ENCODE measurements around the gene HOXD4. TPM values are rescaled to one million over a fixed set of nuclear protein-coding genes. Genes with fewer than 3 reads are reported as not detected.

Gene HOXD4
- total RNA-seq, 1 experiment from 2014 or later = not detected

DNA sequence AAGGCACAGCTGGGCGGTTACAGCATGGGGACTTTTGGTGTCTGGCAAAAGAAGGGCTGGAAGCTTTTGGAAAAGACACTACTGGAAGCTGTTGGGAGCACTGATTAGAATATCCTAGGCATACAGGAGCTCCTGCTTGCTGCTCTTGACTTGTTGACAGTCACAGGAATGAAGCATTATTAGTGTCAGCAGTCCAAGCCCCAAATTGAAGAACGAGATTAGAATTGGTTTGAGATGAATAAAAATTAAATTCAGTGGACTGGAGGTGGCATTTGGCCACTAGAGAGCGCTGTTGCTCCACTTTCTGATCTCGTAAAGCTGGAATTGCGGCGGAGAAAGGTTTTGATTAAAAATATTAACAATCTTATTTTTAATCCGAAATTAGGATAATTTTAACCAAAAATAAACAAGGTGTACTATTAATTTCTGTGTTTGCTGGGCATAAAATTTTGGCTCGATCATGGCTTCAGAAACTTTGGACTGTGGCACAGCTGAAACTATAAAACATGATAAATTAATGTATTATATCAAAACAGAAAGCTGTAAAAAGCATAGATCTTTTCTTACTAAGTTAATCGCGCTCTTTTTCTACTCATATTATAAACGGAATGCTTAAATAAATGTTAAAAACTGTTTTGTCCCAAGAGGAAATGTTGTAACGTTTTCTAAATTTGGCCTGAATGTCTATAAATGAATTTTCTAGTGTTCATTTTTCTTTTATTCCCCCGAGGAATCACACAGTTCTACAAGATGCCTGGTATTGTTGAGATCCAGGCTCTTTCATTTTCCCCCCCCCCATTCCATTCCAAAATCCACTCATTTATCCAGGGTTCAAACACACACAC lies 24.2 kb upstream of the HOXD4 start:
- peak; percentile 37 for DNase-seq (ENCODE audit: low read depth)

DNA sequence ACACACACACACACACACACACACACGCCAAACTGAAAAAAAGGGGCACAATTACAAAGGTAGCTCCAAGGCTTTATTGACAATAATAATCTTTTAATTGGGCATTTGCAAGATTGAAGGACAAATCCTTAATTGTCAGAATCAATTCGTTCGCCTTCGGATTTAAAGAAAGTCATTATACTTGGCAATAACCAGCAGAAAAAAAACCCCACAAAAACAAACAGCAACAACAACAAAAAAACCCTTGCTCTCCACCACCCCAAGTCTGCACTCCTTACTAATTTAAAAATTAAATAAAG lies 23.6 kb upstream of the HOXD4 start:
- DNase-seq (ENCODE audit: low read depth) = no peak

DNA sequence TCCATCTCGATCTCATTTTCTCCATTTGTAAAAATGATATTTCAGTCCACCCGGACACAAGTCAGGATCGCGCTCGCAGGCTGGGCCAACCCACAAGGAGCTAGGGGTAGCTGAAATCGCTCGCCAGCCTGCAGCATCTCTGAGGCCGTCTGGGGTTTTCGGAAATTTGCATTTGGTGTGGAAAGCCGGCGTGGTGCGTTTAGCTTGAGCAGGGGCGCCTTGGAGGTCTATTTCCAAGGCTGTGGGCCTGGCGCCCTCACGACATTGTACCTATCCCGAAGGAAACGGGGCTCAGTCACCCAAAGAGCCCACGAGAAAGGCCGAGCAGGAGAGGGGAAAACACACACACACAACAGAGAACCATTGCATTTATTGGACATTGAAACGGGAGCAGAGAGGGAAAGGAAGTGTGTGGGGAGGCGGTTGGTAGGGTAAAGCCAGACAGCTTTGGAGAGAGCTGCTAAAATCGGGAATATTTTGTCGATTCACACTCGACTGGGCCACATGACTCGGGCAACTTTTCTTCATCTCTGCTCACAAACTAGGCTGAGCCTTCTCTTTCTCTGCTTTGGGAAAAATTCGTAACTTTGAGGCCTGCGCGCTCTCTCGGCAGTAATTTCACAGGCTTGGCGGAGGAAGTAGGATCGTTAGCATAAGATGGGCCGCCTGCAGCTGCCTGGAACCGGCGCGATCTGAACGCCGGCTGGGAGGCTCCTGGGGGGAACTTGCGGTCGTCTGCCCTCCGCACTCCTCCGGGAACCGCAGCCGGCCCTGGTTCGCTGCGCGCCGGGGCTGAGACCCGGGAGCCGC lies 23.0 kb upstream of the HOXD4 start:
- DNase-seq (ENCODE audit: low read depth) = no peak

DNA sequence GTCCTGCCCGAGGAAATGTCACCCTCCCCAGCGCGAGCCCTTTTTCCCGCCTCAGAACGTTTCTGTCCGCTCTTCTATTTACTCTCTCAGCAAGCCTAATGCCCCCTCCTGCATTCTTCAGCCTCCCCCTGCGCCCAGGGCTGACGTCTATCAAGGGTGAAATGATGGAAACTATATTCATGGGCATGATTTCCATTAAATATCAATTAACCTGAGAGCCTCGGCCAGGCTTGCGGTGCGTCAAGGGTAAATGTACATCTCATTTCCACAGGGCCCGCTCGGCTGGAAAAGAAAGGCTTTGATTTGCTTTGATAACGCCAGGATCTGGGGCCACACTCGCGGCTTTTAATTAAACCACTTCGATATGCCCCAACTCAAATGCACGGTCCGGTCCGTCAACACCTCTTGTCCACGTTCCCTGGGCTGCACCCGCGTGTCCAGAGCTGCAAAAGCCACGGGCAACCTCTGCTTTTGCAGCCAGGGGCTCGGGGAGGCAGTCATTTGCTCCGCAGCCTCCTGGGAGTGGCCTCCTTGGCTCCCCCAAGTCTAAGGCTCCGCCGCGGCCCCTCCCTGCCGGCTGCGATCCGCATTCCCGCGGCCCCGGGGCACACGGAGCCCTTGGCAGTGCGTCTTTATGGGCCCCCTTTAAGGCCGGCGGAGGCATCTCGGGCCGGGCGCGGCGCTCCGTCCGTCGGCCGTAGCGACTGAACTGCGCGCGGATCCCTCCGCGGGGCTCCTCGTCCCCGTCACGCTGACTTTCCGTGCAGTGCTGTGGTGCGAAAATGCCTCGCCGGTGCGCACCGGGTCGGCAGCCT lies 22.2 kb upstream of the HOXD4 start, which contains the start of gene HOXD8:
Gene HOXD8, plus strand, starts transcription at position 724 of the 815 bp plus-strand sequence. CDS start 662 bp downstream, outside the sequence.
- DNase-seq (ENCODE audit: low read depth) = peak; percentile 61

DNA sequence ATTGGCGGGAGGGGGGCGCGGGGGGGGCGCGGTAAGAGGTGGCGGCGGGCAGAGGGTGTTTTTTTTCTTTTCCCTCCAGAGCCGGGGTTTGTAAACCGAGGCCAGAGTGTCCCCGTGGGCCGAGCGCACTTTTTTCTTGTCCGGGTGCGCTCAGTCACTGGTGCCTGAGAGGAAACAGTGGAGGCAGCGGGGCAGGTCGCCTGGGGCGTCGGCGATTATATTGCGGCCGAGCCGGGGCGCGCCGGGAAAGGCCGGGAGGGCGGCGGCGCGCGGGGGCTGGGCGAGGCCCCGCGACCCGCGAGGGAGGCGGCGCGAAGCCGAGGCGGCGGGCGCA lies 21.6 kb upstream of the HOXD4 start:
- no peak for DNase-seq (ENCODE audit: low read depth)

DNA sequence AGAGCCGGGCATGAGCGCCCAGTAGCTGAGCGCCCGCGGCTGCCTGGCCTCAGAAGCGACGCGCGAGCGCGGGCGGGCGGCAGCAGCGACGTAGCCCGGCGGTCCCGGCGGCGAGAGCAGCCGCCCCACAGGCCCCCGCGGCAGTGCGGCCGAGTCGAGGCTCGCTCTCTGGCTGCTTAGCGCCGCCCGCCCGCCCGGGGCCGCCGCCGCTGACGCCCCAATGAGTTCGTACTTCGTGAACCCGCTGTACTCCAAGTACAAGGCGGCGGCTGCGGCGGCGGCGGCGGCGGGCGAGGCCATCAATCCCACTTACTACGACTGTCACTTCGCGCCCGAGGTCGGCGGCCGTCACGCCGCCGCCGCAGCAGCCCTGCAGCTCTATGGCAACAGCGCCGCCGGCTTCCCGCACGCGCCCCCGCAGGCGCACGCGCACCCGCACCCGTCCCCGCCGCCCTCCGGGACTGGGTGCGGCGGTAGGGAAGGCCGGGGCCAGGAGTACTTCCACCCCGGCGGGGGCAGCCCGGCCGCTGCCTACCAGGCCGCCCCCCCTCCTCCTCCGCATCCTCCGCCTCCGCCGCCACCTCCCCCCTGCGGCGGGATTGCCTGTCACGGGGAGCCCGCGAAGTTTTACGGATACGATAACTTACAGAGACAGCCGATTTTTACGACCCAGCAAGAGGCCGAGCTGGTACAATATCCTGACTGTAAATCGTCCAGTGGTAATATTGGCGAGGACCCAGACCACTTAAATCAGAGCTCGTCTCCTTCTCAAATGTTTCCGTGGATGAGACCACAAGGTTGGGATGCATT lies 21.0 kb upstream of the HOXD4 start:
- peak; percentile 42 for DNase-seq (ENCODE audit: low read depth)

DNA sequence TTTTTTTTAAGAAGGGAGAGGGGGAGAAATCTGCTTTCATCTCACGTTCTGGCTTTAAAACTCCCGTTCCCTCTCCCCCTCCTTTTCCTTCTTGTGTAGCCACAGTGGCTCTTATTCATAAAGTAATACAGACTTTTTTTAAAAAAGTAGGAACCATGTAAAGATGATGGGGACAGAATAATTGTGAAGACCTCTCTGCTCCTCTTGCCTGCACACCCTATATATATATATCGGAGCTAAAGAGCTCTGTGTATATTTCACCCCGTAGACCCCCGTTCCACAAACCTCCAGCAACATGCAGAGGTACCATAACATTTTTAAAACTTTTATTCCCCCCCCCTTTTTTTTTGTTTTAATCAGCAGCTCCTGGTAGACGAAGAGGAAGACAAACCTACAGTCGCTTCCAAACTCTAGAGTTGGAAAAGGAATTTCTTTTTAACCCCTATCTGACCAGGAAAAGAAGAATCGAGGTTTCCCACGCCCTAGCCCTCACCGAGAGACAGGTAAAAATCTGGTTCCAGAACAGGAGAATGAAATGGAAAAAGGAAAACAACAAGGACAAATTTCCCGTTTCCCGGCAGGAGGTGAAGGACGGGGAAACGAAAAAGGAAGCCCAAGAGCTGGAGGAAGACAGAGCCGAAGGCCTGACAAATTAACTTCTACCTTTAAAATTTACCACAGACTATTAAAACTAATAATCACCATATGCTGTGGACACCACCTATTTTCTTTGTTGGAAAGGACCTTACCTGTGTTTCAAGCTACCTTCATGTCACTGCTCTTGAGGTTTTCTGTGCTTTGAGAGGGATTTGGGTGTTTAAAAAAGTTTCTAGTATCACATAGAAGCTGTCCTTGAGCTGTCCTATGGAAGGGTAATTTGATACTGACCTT lies 20.1 kb upstream of the HOXD4 start:
- DNase-seq (ENCODE audit: low read depth) = no peak

DNA sequence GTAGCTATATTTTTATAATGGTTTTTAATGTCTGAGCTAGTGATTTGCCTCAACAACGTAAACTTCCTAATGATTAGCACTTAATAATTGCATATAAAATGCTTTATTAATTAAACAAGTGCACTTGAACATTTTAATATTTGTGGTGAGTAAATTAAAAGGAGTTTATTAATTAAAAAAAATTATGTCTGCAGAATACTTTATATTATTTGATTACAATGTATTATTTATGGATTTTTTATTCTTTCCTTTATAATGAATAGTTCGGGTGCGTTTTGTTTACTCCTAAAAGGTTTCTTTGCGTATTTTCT lies 19.5 kb upstream of the HOXD4 start:
- no peak for DNase-seq (ENCODE audit: low read depth)

DNA sequence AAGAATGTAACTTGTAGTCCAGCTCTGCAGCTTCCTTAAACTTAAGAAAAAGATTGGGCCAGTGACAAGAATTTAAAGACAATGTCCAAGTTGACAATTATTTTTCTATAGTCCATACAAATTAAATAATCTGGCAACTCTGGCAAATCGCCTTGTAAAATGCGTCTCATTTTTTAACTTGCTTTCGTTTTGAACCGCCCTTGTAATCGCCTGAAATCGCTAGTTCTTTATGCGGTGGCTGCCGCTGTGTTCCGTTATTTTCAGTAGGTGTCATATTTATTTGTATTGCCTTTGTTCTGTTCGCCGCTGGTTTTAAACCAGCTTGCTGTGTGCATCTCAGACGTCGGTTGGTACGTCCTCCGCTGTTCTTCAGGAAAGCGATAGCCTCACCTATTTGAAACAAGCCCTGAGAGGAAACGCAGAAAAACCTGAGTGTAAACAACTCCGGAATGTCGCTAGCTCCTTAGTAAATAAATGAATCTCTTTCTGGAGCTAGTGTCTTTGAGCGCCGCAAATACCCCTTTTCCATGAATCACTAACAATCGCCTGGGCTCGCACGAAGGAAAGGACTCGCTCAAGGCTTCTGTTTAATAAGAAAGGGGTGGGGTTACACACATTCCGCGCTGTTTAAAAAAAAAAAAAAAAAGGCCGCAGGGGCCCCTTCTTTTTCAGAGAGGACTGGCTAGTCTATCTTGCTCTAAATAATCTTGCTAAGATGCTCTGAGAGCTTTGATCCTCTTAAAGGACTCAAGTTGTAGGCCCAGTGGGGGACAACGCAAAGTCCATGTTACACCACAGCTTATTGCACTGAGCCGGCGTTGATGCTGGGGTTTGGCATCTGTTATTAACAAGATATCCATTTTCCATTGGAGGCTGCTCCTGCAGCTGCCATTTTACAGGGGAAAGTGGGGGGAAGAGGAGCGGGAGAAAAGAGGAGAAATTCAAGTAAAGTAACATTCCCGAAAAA lies 18.9 kb upstream of the HOXD4 start:
- DNase-seq (ENCODE audit: low read depth) = no peak

DNA sequence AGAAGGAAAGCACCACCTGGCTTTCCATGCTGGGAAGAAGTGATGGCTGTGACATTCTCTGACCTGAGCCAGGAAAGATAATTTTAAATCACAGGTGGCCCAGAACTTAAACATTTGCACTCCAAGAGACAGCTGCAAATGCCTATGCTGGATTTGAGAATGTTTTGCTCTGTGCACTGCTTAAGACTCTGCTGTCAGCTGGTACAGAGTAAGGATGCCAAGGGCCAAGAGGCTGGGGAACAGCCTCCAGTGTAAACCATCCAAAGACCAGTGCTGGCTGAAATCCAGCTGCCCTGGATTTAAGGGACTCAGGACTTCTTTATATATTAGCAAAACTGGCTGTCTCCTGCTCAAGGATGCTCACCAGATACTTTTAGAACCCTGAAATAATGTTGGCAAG lies 18.0 kb upstream of the HOXD4 start:
- DNase-seq (ENCODE audit: low read depth) = no peak

DNA sequence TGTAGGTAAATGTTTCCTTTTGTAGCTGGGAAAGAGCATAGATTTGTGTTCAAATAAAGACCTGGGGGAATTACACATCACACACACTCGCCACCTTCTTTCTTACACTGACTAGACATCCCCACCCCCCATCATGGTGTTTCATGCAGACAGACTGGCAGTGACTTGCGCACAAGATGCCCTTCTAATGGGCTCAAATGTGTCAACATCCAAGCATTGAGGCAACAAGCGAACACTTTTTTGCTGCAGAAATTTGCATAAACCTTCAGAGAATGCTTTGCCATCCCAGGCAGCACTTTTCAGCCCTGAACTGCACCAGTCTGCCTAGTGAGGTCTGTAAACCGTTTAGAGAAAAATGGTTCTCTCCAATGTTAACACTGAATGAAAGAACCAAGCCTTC lies 17.3 kb upstream of the HOXD4 start:
- no peak for DNase-seq (ENCODE audit: low read depth)

DNA sequence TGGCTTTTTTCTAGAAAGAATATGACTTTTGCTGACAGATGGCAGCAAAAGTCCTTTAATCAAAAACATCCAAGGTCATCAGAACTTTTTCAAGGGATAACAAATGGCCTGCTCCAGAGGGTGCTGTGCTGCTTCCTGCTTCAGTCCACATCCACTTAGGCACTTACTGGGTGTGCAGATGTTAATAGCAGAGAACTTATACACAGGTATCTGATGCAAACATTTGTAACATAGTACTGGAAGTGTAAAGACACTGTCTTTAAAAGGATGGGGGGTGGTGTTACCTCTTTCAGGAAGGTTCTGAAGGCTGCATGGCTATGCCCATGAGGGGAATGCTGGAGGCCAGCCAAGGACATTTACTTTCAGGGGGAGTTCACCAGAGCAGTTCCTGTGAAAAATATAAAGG lies 16.3 kb upstream of the HOXD4 start:
- peak; percentile 49 for DNase-seq (ENCODE audit: low read depth)

DNA sequence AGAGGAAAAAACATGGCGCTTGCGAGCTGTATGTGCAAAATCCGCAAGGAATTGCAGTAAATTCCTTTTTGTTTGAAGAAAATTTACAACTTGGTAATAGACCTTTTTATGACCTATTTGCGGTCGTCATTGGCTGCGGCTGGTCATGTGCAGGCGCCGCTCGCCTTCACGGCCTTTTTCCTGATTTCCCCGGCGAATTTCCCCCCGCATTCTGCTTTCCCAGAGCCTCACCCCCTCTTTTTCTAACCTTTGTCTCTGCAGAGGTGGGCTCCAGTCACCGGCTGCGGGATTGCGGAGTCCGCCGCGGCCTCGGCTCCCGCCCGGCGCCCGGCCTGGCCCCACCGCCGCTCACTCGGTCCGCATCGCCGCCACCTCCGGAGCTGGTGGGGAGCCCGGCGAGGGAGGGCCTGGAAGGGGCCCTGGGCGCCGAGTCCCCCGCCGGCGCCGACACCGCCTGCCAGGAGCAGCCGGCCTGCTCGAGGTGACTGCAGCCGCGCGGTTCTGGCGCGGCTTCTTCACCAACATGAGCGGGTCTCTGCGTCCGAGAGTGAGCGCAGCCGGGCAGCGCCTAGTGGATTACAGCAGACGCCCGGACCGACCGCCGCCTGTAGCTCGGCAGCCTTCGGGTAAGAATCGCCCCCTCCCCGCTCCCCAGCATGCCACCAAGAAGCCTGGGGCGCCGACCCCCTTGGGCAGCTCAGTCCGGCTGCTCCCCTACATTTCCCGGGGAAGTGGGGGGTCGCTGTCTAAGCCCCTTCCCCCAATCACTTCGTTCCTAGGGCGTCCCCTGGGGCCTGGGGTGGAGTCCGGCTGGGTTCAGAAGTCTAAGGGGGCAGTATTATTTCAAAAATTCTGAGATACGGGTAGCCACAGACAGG lies 14.7 kb upstream of the HOXD4 start:
- DNase-seq (ENCODE audit: low read depth) = no peak

DNA sequence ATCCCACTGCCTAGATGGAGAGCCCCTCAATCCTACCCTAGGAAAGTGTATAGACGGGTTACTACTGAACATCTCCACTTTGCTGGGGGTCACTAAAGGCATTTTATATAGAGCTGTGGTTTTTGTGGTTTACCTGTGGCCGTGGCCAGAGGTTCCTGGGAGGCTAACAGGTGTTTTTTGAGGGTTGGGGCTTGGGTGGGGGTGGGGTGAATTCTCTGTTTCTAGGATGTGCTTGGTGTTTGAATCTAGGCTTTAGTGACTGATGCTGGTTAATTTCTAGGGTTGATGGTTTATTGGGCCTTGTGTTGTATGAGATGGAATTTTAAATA lies 14.1 kb upstream of the HOXD4 start:
- no peak for DNase-seq (ENCODE audit: low read depth)

DNA sequence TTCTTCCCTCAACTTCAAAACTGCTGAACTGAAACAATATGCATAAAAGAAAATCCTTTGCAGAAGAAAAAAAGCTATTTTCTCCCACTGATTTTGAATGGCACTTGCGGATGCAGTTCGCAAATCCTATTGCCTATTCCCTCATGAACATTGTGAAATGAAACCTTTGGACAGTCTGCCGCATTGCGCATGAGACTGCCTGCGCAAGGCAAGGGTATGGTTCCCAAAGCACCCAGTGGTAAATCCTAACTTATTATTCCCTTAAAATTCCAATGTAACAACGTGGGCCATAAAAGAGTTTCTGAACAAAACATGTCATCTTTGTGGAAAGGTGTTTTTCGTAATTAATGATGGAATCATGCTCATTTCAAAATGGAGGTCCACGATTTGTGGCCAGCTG lies 13.4 kb upstream of the HOXD4 start:
- DNase-seq (ENCODE audit: low read depth) = no peak

DNA sequence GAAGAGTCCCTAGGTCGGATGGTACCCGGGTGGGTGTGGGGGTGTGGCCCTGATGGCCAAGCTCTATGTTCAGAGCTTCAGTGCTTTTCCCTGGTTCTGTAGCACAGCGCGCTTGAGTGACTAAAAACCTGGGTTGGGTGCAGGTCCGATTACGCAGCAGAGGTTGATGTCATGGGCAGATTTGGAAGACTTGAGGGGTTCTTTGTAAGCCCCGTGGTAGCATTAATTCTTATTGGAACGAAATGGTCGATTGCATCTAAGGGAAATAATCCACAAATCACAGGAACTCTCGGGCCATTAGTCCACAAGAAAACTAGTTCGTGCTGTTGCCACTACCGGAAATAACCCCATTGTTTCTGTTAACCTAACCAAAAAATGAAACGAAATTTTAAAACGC lies 12.8 kb upstream of the HOXD4 start:
- DNase-seq (ENCODE audit: low read depth) = no peak

DNA sequence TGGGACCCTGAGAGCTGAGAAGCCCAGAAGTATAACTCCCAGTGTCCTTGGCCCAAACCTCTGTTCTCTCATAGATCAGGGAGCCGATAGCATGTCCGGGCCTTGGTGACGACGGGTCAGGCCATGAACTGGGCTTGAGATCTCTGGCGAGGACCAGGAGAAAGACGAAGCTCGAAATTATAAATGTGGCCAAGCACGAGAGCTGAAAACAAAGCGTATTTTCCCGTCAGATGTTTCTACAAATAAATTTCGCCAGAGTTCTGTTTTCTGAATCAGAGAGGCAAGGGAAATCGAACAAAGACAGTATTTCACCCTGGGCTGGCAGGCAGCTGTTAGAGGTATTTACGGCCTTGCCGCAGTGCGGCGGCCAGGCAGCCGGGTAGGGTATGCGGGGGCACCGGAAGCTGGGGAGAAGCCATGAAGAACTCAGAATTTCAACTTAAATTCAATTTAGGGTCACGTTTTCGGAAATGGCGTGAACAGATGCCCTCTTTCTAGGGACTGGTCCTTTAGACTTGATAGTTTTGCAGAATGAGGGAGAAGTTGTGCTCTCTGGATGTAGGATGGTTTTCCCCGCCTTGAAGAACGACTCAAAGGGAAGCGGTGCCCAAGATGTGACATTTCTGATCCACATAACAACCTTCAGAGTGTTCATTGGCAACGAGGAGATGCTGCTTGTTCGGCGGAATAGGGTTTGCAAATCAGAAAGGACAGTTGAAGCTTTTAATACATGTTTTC lies 12.3 kb upstream of the HOXD4 start:
- DNase-seq (ENCODE audit: low read depth) = no peak

Measured in HT1080 (cell line).